Measurements from ENCODE around the gene CDC7.
A peak's percentile ranks its signal among the peaks of the same experiment; 100 is the strongest.

Gene CDC7

GRCh38 chr1:91568261-91568660, 67.6 kb downstream of the CDC7 start:
- no peak for TF ChIP-seq CTCF (IDR thresholded peaks at IDR 0.05; ENCODE audit: low read depth, low read length, missing control alignments)
- no peak overlapping the region for H3K4me3 ChIP-seq (replicated peaks; ENCODE audit: low read depth, low read length)
- DNase-seq (ENCODE audit: extremely low read depth, low read depth), result no peak

- peak; percentile 84 for DNase-seq (ENCODE audit: extremely low read depth, low read depth)
Observed at GRCh38 chr1:91569411-91570119, 68.9 kb downstream of the CDC7 start.

GRCh38 chr1:91570120-91570448, 69.4 kb downstream of the CDC7 start:
- no peak for TF ChIP-seq CTCF (IDR thresholded peaks at IDR 0.05; ENCODE audit: low read depth, low read length, missing control alignments)
- no peak for DNase-seq (ENCODE audit: extremely low read depth, low read depth)
- no peak overlapping the region for H3K4me3 ChIP-seq (replicated peaks; ENCODE audit: low read depth, low read length)

More at GRCh38 chr1:91569411-91570119, 68.9 kb downstream of the CDC7 start:
- no peak for TF ChIP-seq CTCF (IDR thresholded peaks at IDR 0.05; ENCODE audit: low read depth, low read length, missing control alignments)
- no peak overlapping the region for H3K4me3 ChIP-seq (replicated peaks; ENCODE audit: low read depth, low read length)

- no peak for DNase-seq (ENCODE audit: extremely low read depth, low read depth)
- no peak for TF ChIP-seq CTCF (IDR thresholded peaks at IDR 0.05; ENCODE audit: low read depth, low read length, missing control alignments)
- H3K4me3 ChIP-seq (replicated peaks; ENCODE audit: low read depth, low read length), result no peak overlapping the region
Observed at GRCh38 chr1:91572044-91572443, 71.4 kb downstream of the CDC7 start.

Measured in HFF-Myc (cell line).